HCT116 (cell line): ENCODE results near the gene CDK11A.

Experiments used
- CEBPB ChIP-seq: IDR thresholded peaks from 2 replicates; pipeline ENCODE4 v1.6.1; 2012; ENCODE audit warnings: low read depth
- CTCF ChIP-seq, 3 experiments: fragments of 200-600 bp in 1 of 3; sonication (generic) in 1 of 3; IDR thresholded peaks in 2 of 3; conservative IDR thresholded peaks in 1 of 3; 2 replicates each; pipeline ENCODE4 v1.5.1; 2012 to 2017; ENCODE audit warnings: low read depth in 2 of 3, low read length in 2 of 3, antibody characterized with exemption in 1 of 3, borderline replicate concordance in 1 of 3, control low read depth in 1 of 3, mild to moderate bottlenecking in 1 of 3, mixed read lengths in 1 of 3, mixed run types in 1 of 3, moderate library complexity in 1 of 3; ENCODE audit not compliant: insufficient read depth in 1 of 3

DNA sequence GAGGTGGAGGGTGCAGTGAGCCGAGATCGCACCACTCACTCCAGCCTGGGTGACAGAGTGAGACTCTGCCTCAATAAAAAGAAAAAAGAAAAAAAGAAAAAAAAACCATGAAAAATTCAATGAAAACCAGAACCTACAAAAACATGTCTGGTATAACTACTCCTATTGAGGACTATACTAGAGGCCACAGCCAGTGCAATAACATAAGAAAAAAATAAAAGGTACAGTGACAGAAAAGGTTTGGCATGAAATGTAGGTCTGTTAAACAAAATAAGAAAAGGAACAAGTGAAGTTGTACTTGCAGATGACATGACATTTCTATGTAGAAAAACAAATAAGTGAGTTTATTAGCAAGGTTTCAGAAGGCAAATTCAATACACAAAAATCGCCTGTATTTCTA is 45.9 kb upstream of the CDK11A start:
- TF ChIP-seq CTCF (IDR thresholded peaks at IDR 0.05 in 2 of 3, conservative IDR thresholded peaks at IDR 0.05 in 1 of 3; ENCODE audit: borderline replicate concordance in 1 of 3, insufficient read depth in 1 of 3, low read depth in 2 of 3, low read length in 2 of 3): no peak
- TF ChIP-seq CEBPB: no peak
